ENCODE measurements around the gene OSTM1. TPM values are rescaled to one million over a fixed set of nuclear protein-coding genes. Genes with fewer than 3 reads are reported as not detected.

The OSTM1 gene
- total and polyA plus RNA-seq, 9 of the 15 experiments (the other 6 are each of a cell fraction or from before 2014, with no cell fraction given): 5.6 to 29.5 (median 16.3) TPM

- no peak for TF ChIP-seq USF2 (CRISPR knock-in tag; IDR thresholded peaks at IDR 0.05)
- no peak for TF ChIP-seq PHB (CRISPR knock-in tag; IDR thresholded peaks at IDR 0.05)
- no peak for TF ChIP-seq SMARCC2 (IDR thresholded peaks at IDR 0.05; ENCODE audit: low read depth)
- no peak for TF ChIP-seq ID3 (CRISPR knock-in tag; IDR thresholded peaks at IDR 0.05)
- TF ChIP-seq ID3 (tag; IDR thresholded peaks at IDR 0.05): no peak
- TF ChIP-seq ETV6 (IDR thresholded peaks at IDR 0.05; ENCODE audit: borderline replicate concordance in 1 of 2, low read depth in 2 of 2, low read length in 1 of 2): no peak
- no peak for TF ChIP-seq ETV6 (CRISPR knock-in tag; IDR thresholded peaks at IDR 0.05; ENCODE audit: borderline replicate concordance)
Measured at GRCh38 chr6:108039681-108040080, 34.9 kb downstream of the OSTM1 start (continued).

- Histone ChIP-seq H4K20me1 (replicated peaks; ENCODE audit: control insufficient read depth, insufficient read depth, low read length) (no peaks in the 10 kb centered on the region), H3K27ac (ENCODE audit: extremely low read depth, low read depth, low read length) (no peak overlapping the region), H2AFZ (ENCODE audit: low read depth, low read length) (no peak overlapping the region), H3K79me2 (ENCODE audit: control insufficient read depth, insufficient read depth, low read length) (no peaks in the 10 kb centered on the region), H3K36me3 (ENCODE audit: control insufficient read depth, insufficient read depth, low read length) (peaks cover 13% of the 10 kb centered on the region; the same call in 1 of the 3 replicates), H3K9ac (ENCODE audit: insufficient read depth in 1 of 2, low read depth in 2 of 2, low read length in 2 of 2) (no peak overlapping the region), H3K9me3 (replicated peaks; ENCODE audit: control insufficient read depth, insufficient read depth, low read depth, low read length) (no peaks in the 10 kb centered on the region), H3K9me1 (ENCODE audit: control insufficient read depth, insufficient read depth, low read length) (no peaks in the 10 kb centered on the region), H3K4me2 (ENCODE audit: insufficient read depth, low read length) (no peak overlapping the region), H3K4me3 (no peak overlapping the region), H3K4me1 (replicated peaks in 1 of 2; ENCODE audit: control insufficient read depth in 2 of 2, insufficient read depth in 2 of 2, low read length in 2 of 2) (peaks cover 0 to 3% of the 10 kb centered on the region in 2 experiments; a peak in 2 of 5 replicates), H3K27me3 (ENCODE audit: control insufficient read depth in 2 of 2, insufficient read depth in 2 of 2, low read length in 2 of 2) (no peaks in the 10 kb centered on the region)
- POLR2A ChIA-PET: interaction anchor here (0.7 to 1.0 kb wide), 2 partner anchors 10 to 249 kb away, joined by 3 read pairs; no protein-coding TSS in a partner anchor
- CTCF ChIA-PET (ENCODE audit: low intra/inter-chr PET ratio): no interaction called here
- intact Hi-C loops (cut with micrococcal nuclease): no loop called here
- ATAC-seq (no peak), DNase-seq (ENCODE audit: extremely low read depth in 1 of 4, low spot score in 3 of 4) (no peak), FAIRE-seq (no peak)
- in situ Hi-C loops (cut with MboI): loop anchor here (10.0 kb wide), 1 partner anchor 352 kb away; no protein-coding TSS in a partner anchor
- BruUV-seq (replicated peaks): no TSS peak
- TF ChIP-seq FOXA3 (CRISPR knock-in tag; conservative IDR thresholded peaks at IDR 0.05 in 1 of 2, IDR thresholded peaks at IDR 0.05 in 1 of 2): no peak
- TF ChIP-seq ARID3A (IDR thresholded peaks at IDR 0.05; ENCODE audit: borderline replicate concordance, low read depth, low read length): no peak
- no peak for TF ChIP-seq RB1 (IDR thresholded peaks at IDR 0.05; ENCODE audit: low read depth)
- no peak for TF ChIP-seq SETDB1 (IDR thresholded peaks at IDR 0.05; ENCODE audit: low read length)
- WGBS (ENCODE audit: insufficient coverage, low coverage, missing lambda C conversion rate): 68% methylated on average over 4 of the region's 4 CpGs
Measured at GRCh38 chr6:108036884-108037283, 37.7 kb downstream of the OSTM1 start.

Measured in K562 (cell line).